PC-3 (cell line): Measurements from ENCODE around the gene GDNF. TPM values are rescaled to one million over a fixed set of nuclear protein-coding genes. Genes with fewer than 3 reads are reported as not detected.

ENCODE experiments used
- ATAC-seq: fragments of 200-7000 bp; cut with Tn5 transposase; 2 replicates; pipeline ENCODE4 v1.9.1; 2020; ENCODE audit warnings: mild to moderate bottlenecking, moderate library complexity
- BruUV-seq: library from RNA; stranded (reverse); fragments of 400-500 nt; replicated peaks from 2 replicates; lab custom pipeline; 2021; lab: Mats Ljungman, UMichigan
- CTCF ChIA-PET: fragments of 300-600 bp; sonication (Branson Sonifier 250); formaldehyde crosslinking; loops from one replicate; lab custom pipeline; 2022; ENCODE audit warnings: antibody characterized with exemption; lab: Charles Lee
- POLR2A ChIA-PET: fragments of 300-600 bp; sonication (Branson Sonifier 250); formaldehyde crosslinking; loops from one replicate; lab custom pipeline; 2022; ENCODE audit warnings: antibody characterized with exemption; ENCODE audit not compliant: unreplicated experiment; lab: Charles Lee
- DNase-seq: peaks from one replicate; pipeline ENCODE4 v3.0.0-alpha.2; 2015
- H2AFZ ChIP-seq: fragments of 300-600 bp; sonication (generic); 2 replicates; pipeline ENCODE4 v1.6.0; 2016; ENCODE audit warnings: antibody characterized with exemption, low read length
- H3F3A ChIP-seq: fragments of 300-600 bp; sonication (generic); one replicate; pipeline ENCODE4 v1.6.0; 2017; ENCODE audit warnings: antibody characterized with exemption, low read length, control low read depth, mild to moderate bottlenecking; ENCODE audit not compliant: unreplicated experiment
- H3K27ac ChIP-seq: fragments of 300-600 bp; sonication (generic); 2 replicates; pipeline ENCODE4 v1.5.1; 2016; ENCODE audit warnings: mild to moderate bottlenecking, low read length
- H3K27me3 ChIP-seq: fragments of 300-600 bp; sonication (generic); 2 replicates; pipeline ENCODE4 v1.6.1; 2016; ENCODE audit warnings: low read length, mixed read lengths
- H3K36me3 ChIP-seq: fragments of 300-600 bp; sonication (generic); 2 replicates; pipeline ENCODE4 v1.6.1; 2016; ENCODE audit warnings: low read depth, mixed run types, low read length, mixed read lengths
- H3K4me1 ChIP-seq: fragments of 300-600 bp; sonication (generic); 2 replicates; pipeline ENCODE4 v1.5.1; 2016; ENCODE audit warnings: low read length; ENCODE audit not compliant: insufficient read depth
- H3K4me2 ChIP-seq: fragments of 300-600 bp; sonication (generic); 2 replicates; pipeline ENCODE4 v1.6.0; 2016; ENCODE audit warnings: low read length
- H3K4me3 ChIP-seq: fragments of 300-600 bp; sonication (generic); 2 replicates; pipeline ENCODE4 v1.5.1; 2016; ENCODE audit warnings: mild to moderate bottlenecking, low read length, mixed read lengths
- H3K79me2 ChIP-seq: fragments of 300-600 bp; sonication (generic); 2 replicates; pipeline ENCODE4 v1.6.1; 2017; ENCODE audit warnings: low read length, mixed read lengths
- H3K9ac ChIP-seq: fragments of 300-600 bp; sonication (generic); 2 replicates; pipeline ENCODE4 v1.6.0; 2016; ENCODE audit warnings: mild to moderate bottlenecking, low read length
- H3K9me2 ChIP-seq: fragments of 300-600 bp; sonication (generic); replicated peaks from 2 replicates; pipeline ENCODE4 v1.6.1; 2016; ENCODE audit warnings: mixed run types, low read length, mixed read lengths
- H3K9me3 ChIP-seq: fragments of 300-600 bp; sonication (generic); 2 replicates; pipeline ENCODE4 v1.6.1; 2016; ENCODE audit warnings: low read length, mixed read lengths
- H4K20me1 ChIP-seq: fragments of 300-600 bp; sonication (generic); 2 replicates; pipeline ENCODE4 v1.6.1; 2016; ENCODE audit warnings: low read length, mixed read lengths
- CTCF ChIP-seq: fragments of 300-600 bp; sonication (generic); conservative IDR thresholded peaks from 2 replicates; pipeline ENCODE4 v1.5.1; 2017; ENCODE audit warnings: antibody characterized with exemption, low read depth, mild to moderate bottlenecking, low read length
- EZH2 ChIP-seq: fragments of 300-600 bp; sonication (generic); IDR thresholded peaks from one replicate; pipeline ENCODE4 v1.6.1; 2017; ENCODE audit warnings: antibody characterized with exemption, mild to moderate bottlenecking, low read length; ENCODE audit not compliant: unreplicated experiment
- EZH2phosphoT487 ChIP-seq: fragments of 300-600 bp; sonication (generic); IDR thresholded peaks from 2 replicates; pipeline ENCODE4 v1.6.1; 2018; ENCODE audit warnings: mild to moderate bottlenecking, antibody characterized with exemption, low read length, borderline replicate concordance
- intact Hi-C: fragments of 100-400 bp; cut with micrococcal nuclease; formaldehyde crosslinking; loops from 2 replicates; pipeline ENCODE4 v1.9.0; 2023
- total RNA-seq: library from RNA; depleted of rRNA; stranded (reverse); fragments of >200 nt; gene quantifications from 2 replicates; pipeline ENCODE4 v1.2.3, GENCODE V29; 2014

Gene GDNF
- total RNA-seq, 1 experiment from 2014 or later = not detected

- DNase-seq (no peak), ATAC-seq (no peak)
- Histone ChIP-seq H3K9me2 (no peaks in the 10 kb centered on the region), H3K9ac (no peak overlapping the region), H3K9me3 (no peaks in the 10 kb centered on the region), H3K4me1 (no peaks in the 10 kb centered on the region), H4K20me1 (no peaks in the 10 kb centered on the region), H3K36me3 (no peaks in the 10 kb centered on the region), H3K79me2 (no peaks in the 10 kb centered on the region), H3K4me3 (no peak overlapping the region), H3K4me2 (no peak overlapping the region), H3K27me3 (no peaks in the 10 kb centered on the region), H3F3A (no peaks in the 10 kb centered on the region), H2AFZ (no peak overlapping the region), H3K27ac (no peak overlapping the region)
- POLR2A ChIA-PET = no interaction called here
- TF ChIP-seq EZH2 = no peak
- TF ChIP-seq CTCF = no peak
- no peak for TF ChIP-seq EZH2phosphoT487
- BruUV-seq = no TSS peak
- intact Hi-C loops = no loop called here
- CTCF ChIA-PET = no interaction called here
Observed at GRCh38 chr5:37804401-37804800, 35.4 kb downstream of the GDNF start.

- no peak overlapping the region for H3K4me3 ChIP-seq
- no peaks in the 10 kb centered on the region for H3F3A ChIP-seq
- no peaks in the 10 kb centered on the region for H3K4me1 ChIP-seq
- ChIA-PET CTCF (no interaction called here), POLR2A (no interaction called here)
- BruUV-seq = no TSS peak
- intact Hi-C loops = no loop called here
- no peak overlapping the region for H3K9ac ChIP-seq
- no peaks in the 10 kb centered on the region for H3K9me2 ChIP-seq
- TF ChIP-seq CTCF (no peak), EZH2 (no peak), EZH2phosphoT487 (no peak)
- no peak overlapping the region for H3K4me2 ChIP-seq
- H3K36me3 ChIP-seq = no peaks in the 10 kb centered on the region
- no peak overlapping the region for H3K27ac ChIP-seq
- no peak overlapping the region for H2AFZ ChIP-seq
- ATAC-seq (no peak), DNase-seq (no peak)
- no peaks in the 10 kb centered on the region for H3K79me2 ChIP-seq
- H3K27me3 ChIP-seq = no peaks in the 10 kb centered on the region
- no peaks in the 10 kb centered on the region for H4K20me1 ChIP-seq
- no peaks in the 10 kb centered on the region for H3K9me3 ChIP-seq
Observed at GRCh38 chr5:37803487-37803886, 36.4 kb downstream of the GDNF start.

GRCh38 chr5:37801521-37801920 lies 38.3 kb downstream of the GDNF start:
- Histone ChIP-seq H2AFZ (no peak overlapping the region), H4K20me1 (no peaks in the 10 kb centered on the region), H3K9me3 (no peaks in the 10 kb centered on the region), H3K9ac (no peak overlapping the region), H3K4me1 (no peaks in the 10 kb centered on the region), H3K27ac (no peak overlapping the region), H3K4me2 (no peak overlapping the region), H3K36me3 (no peaks in the 10 kb centered on the region), H3K79me2 (no peaks in the 10 kb centered on the region), H3K4me3 (no peak overlapping the region), H3K9me2 (no peaks in the 10 kb centered on the region), H3K27me3 (no peaks in the 10 kb centered on the region), H3F3A (no peaks in the 10 kb centered on the region)
- ATAC-seq (no peak), DNase-seq (no peak)
- ChIA-PET CTCF (no interaction called here), POLR2A (no interaction called here)
- TF ChIP-seq EZH2 = no peak
- no peak for TF ChIP-seq CTCF
- TF ChIP-seq EZH2phosphoT487 = no peak
- intact Hi-C loops = no loop called here
- BruUV-seq = no TSS peak
